ENCODE data around the gene RNF128.
"Not testable (repeated sequence)": the region's sequence is repeated elsewhere in the genome, so short reads cannot be mapped to it uniquely, and the experiment has no call there.

The RNF128 gene

DNA sequence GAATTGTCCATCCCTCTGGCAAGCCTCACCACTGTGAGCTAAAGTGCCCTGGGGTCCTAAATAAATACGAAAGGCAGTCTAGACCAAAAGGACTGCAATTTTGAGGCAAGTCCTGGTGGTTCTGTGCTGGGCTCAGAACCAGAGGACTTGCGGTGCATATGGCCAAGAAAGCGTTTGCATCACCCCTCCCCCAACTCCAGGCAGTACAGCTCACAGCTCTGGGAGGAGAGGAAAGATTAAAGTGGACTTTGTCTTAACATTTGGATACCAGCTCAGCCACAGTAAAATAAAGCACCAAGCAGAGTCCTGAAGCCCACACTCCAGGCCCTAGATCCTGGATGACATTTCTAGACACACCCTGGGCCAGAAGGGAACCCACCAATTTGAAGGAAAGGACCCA, 24.9 kb downstream of the RNF128 start:
- no peak for DNase-seq

- DNase-seq: no peak
Measured at GRCh38 chrX:106752101-106752678, 25.7 kb downstream of the RNF128 start.

DNA sequence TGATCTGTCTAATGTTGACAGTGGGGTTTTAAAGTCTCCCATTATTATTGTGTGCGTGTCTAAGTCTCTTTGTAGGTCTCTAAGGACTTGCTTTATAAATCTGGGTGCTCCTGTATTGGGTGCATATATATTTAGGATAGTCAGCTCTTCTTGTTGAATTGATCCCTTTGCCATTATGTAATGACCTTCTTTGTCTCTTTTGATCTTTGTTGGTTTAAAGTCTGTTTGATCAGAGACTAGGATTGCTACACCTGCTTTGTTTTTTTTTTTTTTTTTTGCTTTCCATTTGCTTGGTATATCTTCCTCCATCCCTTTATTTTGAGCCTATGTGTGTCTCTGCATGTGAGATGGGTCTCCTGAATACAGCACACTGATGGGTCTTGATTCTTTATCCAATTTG, 42.8 kb downstream of the RNF128 start:
- DNase-seq: not testable (repeated sequence)

- no peak for DNase-seq
Measured at GRCh38 chrX:106774981-106775380, 48.5 kb downstream of the RNF128 start.

GRCh38 chrX:106780264-106780663, 53.8 kb downstream of the RNF128 start:
- DNase-seq: no peak

DNA sequence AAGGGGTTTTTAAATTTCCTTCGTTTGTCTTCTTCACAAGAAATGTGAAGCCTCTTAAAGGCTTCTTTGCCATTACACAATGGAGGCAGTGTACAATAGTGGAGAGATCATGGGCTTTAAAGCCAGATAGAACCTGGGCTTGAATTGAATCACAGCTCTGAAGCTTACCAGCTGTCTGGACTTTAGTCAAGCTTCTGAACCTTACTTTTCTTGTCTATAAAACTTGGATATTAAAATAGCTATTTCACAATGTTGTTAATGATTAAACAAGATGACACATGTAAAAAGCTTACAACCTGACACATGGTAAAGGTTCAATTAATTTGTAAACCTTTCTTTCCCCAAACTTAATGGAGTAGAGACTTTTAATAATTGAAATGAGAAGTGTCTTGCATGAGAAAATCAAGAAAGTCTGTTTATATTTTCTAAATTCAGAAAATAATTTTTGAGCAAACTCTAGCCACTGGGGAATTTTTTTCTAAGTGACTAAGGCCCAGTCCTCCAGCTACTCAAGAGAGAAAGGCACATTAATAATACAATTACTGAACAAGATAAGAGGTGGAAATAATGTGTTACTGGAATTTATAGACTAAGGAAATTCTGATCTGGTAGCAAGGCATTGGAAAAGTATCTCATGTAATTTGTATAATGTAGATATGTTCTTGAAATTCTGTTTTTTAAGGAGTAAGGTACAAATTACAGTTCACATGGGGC, 54.3 kb downstream of the RNF128 start:
- DNase-seq: no peak

GRCh38 chrX:106783716-106784115, 57.2 kb downstream of the RNF128 start:
- DNase-seq: no peak

GRCh38 chrX:106791495-106791894, 65.0 kb downstream of the RNF128 start:
- DNase-seq: no peak

DNA sequence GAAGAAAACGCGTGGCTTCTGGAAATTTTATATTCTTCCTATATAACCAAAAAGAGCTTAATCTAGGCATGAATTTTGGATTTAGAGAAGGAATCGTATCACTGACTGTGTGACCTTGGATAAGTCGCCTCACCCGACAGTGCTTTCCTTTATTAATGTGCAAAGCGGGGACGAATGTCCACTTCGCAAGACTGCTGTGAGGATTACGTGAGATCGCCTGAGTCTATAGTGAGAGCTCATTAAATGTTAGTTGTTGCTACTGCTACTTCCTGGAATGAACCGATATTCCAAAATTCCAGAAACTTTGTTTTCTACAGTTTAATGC, 75.5 kb downstream of the RNF128 start:
- DNase-seq: no peak

- DNase-seq: no peak
Measured at GRCh38 chrX:106802388-106803275, 76.1 kb downstream of the RNF128 start, which contains the start of gene TBC1D8B. TBC1D8B (plus strand) TSS chrX:106802673; CDS start chrX:106802854, 181 bp downstream.

DNA sequence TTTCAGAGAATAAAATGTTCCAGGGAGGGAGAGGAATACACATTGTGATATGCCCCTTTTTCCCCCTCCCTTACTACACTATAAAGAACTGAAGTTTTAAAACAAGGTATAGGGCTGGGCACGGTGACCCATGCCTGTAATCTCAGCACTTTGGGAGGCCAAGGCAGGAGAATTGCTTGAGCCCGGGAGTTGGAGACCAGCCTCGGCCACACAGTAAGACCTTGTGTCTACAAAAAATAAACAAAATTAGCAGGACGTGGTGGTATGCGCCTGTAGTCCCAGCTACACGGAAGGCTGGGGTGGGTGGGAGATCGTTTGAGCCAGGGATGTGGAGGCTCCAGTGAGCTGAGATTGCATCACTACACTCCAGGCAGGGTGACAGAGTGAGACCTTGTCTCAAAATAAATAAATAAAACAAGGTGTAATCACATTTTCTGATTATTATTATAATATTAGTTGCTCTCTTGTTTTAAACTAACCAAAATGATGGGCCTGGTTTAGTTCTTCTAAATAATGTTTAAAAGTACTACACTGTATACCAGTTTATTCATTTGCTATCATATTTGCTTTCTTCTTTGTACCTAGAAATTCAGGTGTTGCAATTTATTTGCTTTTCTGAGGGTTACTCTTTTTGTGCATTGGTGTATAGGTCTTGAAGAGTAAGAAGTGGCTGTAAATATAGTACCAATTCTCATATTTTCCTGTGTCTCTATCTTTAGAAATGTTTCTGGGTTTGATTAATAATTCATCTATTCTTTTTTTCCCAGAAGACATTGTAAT, 84.8 kb downstream of the RNF128 start:
- DNase-seq: no peak

GRCh38 chrX:106812930-106813329, 86.4 kb downstream of the RNF128 start:
- not testable (repeated sequence) for DNase-seq

DNA sequence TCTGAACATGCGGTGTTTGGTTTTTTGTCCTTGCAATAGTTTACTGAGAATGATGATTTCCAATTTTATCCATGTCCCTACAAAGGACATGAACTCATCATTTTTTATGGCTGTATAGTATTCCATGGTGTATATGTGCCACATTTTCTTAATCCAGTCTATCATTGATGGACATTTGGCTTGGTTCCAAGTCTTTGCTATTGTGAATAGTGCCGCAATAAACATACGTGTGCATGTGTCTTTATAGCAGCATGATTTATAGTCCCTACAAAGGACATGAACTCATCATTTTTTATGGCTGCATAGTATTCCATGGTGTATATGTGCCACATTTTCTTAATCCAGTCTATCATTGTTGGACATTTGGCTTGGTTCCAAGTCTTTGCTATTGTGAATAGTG, 87.6 kb downstream of the RNF128 start:
- DNase-seq: not testable (repeated sequence)

All from activated effector memory CD4-positive, alpha-beta T cell treated with Interleukin-2 at 50 U/mL for 16 hours (primary cell).